Activated T-helper 1 cell treated with anti-CD3 and anti-CD28 coated beads, Interleukin-2, amount 50 U/mL, for 16 hours (primary cell): ENCODE results near the gene IL1R1.

ENCODE experiments used
- DNase-seq, 2 donors: peaks; one replicate each; pipeline ENCODE4 v3.0.0-alpha.2; 2020; ENCODE audit warnings: low read depth in 1 of 2, low spot score in 1 of 2

IL1R1 gene

GRCh38 chr2:102137138-102137537, 5.4 kb upstream of the IL1R1 start:
- DNase-seq, result peak in 1 of 2 donors; percentile 17

DNA sequence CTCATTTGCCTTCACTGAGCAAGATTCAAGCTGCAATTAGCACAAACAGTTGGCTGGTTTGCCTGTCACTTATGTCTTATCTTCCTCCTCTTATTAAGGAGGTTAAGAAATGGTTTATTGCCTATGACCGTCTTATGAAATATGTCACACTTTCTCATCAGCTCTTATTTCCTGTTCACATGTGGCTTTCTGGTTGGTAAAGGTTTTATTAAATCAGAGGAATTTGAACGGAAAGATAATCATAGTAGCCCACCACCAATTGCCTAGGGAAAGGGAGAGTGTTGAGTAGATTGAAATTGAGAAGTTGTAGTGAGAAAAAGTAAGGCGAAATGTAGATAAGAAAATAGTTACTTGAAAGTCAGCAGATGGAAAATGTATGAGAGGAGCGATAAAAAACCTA, 4.2 kb upstream of the IL1R1 start:
- DNase-seq, result no peak

GRCh38 chr2:102139851-102140250, 2.7 kb upstream of the IL1R1 start:
- no peak for DNase-seq

DNA sequence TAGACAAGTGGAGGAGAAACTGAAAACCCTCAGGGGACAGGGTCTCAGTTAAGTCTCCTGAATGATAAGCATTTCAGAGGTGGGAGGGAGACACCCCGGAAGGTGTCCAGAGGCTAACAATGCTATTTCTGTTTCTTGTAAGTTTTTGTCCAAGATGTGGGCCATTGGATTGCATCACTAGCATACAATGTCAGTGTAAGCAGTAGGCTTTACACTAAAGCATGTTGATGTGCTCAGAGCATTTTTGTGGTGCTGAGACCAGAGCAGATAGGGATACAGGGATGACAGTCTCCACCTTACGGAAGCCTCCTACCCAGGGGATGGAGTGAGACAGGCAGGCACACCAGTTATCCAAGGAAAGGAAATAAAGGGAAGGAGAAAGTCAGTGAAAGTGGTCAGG, 2.2 kb upstream of the IL1R1 start:
- no peak for DNase-seq

DNA sequence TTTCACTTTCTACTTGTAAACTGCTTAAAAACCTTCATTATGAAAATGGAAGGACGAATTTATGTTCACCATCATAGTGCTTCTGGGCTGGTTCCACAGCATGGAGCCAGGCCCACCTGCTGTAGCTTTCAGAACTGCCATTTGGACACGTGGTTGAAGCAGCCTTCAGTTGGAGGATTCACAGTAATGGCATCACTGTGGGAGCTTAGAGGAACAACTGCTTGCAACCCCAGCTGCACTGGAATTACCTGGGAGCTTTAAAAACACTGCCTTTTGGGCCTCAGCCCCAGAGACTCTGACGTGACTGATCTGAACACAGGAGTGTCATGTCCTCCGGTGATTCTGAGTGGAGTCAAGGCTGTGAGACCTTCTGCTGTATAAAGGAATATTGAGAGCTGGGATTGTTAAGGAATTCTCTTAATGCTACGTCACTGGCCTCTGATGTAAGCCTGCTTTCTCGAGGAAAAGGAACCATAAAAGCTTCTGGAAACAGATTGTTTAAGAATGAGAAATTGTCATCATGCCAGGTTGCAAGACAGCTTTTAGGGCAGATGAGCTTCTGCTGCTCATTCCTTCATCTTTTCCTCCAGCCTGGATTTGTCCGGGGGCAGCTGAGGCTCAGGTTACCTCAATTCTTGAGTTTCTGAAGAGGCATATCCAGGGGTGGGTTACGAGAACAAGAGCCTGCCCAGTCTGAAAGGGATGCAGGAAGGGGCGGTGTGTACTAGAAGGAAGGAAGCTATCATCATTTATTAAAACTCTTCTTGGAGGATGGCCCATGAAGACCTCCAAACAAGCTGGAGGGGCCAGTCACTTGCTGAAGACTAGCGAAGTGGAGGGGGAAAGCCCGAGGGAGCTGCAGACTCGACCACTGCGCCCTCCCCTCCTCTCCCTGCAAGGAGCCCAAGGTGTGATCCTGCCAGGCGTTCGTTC, 1.3 kb upstream of the IL1R1 start:
- DNase-seq, result no peak

DNA sequence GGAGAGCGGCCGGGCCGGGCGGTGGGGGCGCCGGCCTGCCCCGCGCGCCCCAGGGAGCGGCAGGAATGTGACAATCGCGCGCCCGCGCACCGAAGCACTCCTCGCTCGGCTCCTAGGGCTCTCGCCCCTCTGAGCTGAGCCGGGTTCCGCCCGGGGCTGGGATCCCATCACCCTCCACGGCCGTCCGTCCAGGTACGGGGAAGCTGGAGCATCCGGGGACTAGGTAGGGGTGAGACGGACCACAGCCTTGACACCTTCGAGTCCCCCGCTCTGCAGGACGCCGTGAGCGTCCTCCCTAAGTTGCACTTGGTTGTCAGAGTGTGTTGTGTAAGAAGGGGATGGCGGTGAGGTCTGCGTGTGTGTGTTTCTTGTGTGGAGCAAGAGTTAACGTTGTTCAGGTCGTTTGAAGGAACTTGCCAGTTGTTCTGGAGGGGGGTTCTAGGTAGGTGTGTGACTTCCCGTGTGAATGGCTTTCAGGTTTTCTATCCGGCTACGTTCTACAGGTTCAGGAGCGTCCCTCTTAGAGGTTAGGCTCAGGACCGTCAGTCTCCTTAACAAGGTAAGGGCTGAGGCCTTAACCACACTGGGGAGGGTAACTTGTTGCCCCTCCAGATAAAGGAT, 393 bp downstream of the IL1R1 start:
- DNase-seq, result no peak

DNA sequence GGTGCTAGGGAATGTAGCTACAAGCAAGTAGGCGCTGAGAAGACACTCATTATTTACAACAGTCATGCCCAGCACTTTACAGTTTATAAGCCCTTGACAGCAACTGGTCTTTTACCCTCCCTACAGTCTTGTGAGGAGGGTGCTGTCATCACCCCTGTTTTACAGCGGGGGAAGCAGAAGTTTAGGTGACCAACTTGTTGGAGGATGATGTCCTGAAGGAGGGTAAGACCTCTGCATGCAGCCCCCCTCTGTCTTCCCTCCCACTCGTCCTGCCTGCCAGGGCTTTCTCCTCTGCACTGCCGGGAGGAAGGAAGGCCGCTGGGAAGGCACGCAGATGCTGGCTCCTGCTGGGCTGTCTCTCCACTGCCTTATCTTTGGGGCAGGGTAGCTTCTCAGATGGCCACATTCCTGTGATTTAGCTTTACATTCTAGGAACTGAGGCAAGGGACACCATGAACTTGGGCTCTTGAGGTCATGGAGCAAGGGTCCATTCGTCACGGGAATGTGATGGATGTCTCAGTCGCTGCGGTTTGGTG, 972 bp downstream of the IL1R1 start:
- no peak for DNase-seq

- no peak for DNase-seq
These were observed 1.6 kb downstream of the IL1R1 start for GRCh38 chr2:102144128-102144527.

DNA sequence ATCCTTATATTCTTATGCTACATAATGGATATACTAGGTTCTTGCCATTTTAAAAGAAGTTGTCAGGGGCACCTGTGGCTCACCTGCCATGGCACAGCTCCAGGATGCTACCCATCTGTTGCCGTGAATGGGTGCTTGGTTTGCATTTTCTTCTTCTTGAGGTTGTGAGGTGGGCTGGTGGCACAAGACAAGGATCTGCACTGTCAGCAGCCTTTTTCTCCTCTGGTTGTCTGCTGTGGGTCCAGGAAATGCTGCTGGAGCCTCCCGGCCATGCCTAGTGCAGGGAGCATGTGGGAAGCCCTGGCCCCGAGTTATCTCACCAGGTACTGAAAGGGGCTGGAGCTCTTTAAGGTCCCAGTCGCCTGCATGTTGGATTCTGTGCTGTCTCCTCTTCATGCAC, 2.6 kb downstream of the IL1R1 start:
- no peak for DNase-seq

GRCh38 chr2:102145934-102146333, 3.4 kb downstream of the IL1R1 start:
- no peak for DNase-seq

DNA sequence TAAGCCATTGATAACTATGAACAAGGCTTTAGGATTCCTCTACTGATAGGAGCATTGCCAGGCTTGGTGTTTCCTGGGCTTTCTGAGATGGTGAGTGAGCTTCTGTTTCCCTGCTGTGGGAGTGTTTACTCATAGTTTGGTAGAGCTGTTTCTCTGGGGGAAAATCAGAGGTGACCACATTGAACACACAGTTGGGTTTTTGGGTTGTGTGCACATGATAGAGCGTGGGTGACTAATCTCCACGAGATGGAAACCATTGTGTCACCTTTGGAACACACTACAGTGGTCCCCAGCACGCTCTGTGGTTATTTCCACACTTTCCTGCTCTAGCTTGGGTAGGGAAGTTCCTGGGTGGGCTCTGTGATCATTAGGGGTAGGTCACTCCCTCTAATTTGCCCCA, 5.4 kb downstream of the IL1R1 start:
- DNase-seq, result peak in 1 of 2 donors; percentile 34

- DNase-seq, result no peak
These were observed 6.7 kb downstream of the IL1R1 start for GRCh38 chr2:102149243-102149642.

DNA sequence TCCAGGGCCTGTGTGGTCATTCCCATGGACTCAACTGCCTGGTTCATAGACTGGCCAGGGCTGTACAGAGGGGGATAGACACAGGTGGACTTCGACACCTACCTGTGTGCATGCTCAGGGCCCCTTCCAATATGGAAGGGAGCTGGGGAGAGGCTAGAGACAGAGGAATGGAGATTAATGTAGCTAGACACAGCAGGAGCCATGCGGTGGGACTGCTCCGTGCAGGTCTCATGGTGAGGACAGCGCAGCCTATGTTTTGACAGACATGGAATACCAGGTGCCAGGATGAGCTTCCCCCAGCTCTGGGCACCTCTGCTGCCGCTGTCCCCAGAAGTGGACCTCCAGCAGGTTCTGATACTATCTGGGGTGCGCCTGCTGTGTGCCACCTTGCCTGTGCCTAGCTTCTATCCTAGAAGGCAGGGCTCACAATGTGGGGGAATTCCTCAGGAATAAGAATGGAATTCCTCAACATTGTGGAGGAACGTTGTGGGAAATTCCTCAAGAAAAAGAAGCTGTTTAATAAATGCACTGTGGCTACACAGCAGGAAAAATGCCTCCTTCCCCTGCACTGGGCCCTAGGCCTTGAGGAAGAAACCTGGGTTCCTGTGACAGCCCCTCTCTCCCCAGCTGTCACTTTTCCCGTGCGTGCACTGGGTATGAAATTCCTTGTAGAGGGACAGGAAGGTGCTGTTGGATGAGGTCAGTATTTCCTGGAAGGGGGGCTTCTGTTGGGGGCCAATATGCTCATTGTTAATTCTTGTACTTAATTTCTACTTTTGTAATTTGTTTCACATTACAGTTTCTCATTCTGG, 7.3 kb downstream of the IL1R1 start:
- DNase-seq, result no peak

DNA sequence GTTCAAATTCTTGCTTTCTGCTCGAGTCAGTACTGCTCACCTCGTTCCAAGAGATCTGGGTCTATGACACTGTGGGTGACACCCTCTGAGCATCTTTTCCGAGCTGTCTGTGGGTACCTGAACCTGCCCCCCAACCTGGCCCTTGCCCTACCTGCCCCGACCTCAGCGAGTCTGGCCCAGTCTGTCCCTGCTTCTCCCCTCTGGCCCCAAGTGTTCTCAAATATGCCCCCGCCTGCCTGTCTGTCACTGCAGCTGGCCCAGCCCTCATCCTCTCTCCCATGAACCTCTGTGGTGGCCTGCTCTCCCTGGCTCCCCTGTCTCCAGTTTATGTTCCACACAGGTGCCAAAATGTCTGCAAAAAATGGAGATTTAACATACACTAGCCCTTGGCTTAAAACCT, 11.8 kb downstream of the IL1R1 start:
- no peak for DNase-seq

GRCh38 chr2:102154946-102155702, 12.6 kb downstream of the IL1R1 start:
- DNase-seq, result no peak

DNA sequence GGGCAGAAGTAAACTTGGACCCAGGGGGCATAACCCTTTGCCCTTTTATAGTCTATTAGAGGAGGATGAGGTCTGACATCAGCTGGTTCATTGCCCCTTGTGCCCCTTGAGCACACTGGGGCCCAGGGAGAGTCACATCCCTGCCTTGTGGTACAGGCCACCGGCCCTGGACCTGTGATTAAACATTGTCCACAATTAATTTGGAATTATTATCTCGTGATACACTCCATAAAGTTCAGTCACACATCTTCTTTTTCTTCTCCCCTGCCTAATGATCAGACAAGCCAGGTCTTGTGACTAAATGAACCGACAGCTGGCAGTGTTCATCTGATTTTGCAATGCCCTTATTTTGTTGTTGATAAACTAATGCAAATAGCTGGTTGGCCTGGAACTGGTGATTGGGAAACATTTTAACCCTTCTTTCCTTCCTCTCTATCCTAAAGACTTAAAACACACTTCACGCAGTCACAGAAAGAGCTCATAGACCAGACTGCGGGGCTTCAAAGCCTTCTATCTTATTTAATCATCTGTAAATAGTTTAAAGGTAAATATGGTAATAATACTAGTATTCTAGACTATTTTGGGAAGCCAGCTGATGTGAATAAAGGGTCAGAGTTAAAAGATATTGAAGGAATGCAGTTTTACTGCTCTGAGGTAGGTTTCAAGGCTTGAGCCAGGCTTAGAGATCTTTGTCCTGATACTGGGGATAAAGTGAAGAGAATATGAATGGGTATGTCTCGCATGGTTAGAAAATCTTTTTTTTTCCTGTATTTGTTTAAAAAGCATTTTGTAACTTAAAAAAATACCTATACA, 13.4 kb downstream of the IL1R1 start:
- DNase-seq, result no peak

DNA sequence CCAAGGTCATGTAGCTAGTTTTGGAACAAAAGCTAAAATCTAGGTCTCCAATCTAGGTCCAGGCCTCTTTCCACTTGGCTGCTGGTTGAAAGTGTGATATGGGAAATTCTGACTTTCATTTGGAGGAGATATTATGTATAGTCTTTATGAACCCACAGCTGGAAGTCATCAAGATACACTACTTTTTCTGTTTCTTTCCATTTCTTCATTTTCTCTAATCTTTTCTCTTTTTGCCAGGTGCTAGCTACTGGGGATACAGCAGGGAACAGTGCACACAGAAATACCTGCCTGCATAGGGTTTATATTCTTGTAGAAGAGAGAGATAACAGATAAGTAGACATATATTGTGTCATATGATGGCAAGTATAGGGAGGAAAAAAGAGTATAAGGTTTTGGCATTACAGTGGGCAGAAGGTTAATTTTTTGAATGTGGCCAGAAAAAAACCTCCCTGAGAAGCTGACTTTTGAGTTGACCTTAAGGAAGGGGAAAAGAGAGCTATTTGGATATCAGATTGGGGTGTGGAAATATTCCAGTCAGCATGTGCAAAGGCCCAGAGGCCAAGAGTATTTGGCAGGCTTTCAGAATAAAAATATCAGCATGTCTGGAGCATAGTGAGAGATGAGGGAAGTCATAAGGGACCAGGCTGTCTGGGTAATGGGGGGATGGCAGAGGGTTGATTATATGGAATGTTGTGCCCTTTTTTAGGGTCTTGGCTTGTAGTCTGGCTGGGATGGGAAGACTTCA, 15.6 kb downstream of the IL1R1 start:
- DNase-seq, result no peak

- DNase-seq, result no peak
These were observed 16.7 kb downstream of the IL1R1 start for GRCh38 chr2:102159295-102159694.

DNA sequence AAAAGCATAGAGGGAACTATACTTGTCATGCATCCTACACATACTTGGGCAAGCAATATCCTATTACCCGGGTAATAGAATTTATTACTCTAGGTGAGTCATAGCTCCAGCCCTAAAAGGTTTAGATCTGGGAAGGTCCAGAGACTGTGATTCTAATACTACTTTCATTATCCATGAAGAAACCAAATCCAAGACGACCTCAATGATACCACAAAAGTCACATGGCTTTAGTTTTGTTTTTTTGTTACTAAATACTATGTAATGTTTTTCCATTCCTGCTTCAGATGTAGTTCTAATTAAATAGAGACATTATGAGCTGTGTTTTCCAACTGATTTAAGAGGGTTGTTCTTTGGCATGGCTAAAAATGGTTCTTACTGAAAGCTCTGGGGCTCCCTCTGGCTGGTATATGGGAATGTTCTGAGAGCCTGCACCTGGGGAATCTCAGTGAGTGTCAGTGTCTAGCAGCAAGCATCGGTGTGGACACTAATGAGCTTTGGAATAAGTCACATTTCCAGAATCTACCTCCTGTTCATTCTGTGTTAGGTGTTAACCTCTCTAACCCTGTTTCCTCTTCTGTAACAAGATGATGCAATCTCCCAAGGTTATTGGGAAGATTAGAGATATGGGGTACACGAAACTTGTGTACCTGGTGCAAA, 23.8 kb downstream of the IL1R1 start:
- DNase-seq, result no peak
